Mesodermal cell (in vitro differentiated cells): ENCODE data around the gene BTBD8.

Experiments
- H3K27ac ChIP-seq: 2 replicates; pipeline ENCODE4 v1.7.0; 2013; ENCODE audit warnings: mild to moderate bottlenecking, low read depth, low read length, moderate library complexity; ENCODE audit not compliant: severe bottlenecking
- H3K36me3 ChIP-seq: 2 replicates; pipeline ENCODE4 v1.7.1; 2013; ENCODE audit warnings: mild to moderate bottlenecking, low read length, moderate library complexity; ENCODE audit not compliant: control insufficient read depth, insufficient read depth
- H3K4me1 ChIP-seq: one replicate; pipeline ENCODE4 v1.7.1; 2013; ENCODE audit warnings: mild to moderate bottlenecking, low read length; ENCODE audit not compliant: insufficient read depth, control insufficient read depth, poor library complexity, severe bottlenecking
- H3K4me3 ChIP-seq: 2 replicates; pipeline ENCODE4 v1.7.0; 2013; ENCODE audit warnings: low read length, control low read depth, mild to moderate bottlenecking; ENCODE audit not compliant: insufficient read depth, poor library complexity, severe bottlenecking; ENCODE audit errors: extremely low read depth
- H3K9me3 ChIP-seq: 2 replicates; pipeline ENCODE4 v1.7.1; 2013; ENCODE audit warnings: mild to moderate bottlenecking, low read length, moderate library complexity; ENCODE audit not compliant: control insufficient read depth
- WGBS, 2 experiments: methylation state at CpG; one replicate each; pipeline ENCODE4 v1.1.5; 2013; ENCODE audit warnings: missing lambda C conversion rate in 2 of 2; ENCODE audit not compliant: insufficient coverage in 2 of 2; 5-methylcytosine and 5-hydroxymethylcytosine counted together

The BTBD8 gene

GRCh38 chr1:92094090-92094489, 13.9 kb downstream of the BTBD8 start:
- Histone ChIP-seq H3K9me3 (no peaks in the 10 kb centered on the region), H3K27ac (no peak overlapping the region), H3K4me3 (no peak overlapping the region), H3K4me1 (no peaks in the 10 kb centered on the region), H3K36me3 (no peaks in the 10 kb centered on the region)
- WGBS, 2 experiments, result 90% methylated on average over 2 of the region's 2 CpGs; no CpG with 5 or more reads in 1 of the 2 experiments

- Histone ChIP-seq H3K36me3 (no peaks in the 10 kb centered on the region), H3K4me3 (no peak overlapping the region), H3K27ac (no peak overlapping the region), H3K9me3 (no peaks in the 10 kb centered on the region), H3K4me1 (no peaks in the 10 kb centered on the region)
- WGBS, 2 experiments, result no CpG with 5 or more reads among the region's 1 CpG
Observed at GRCh38 chr1:92094595-92094994, 14.4 kb downstream of the BTBD8 start.

GRCh38 chr1:92095874-92096273, 15.7 kb downstream of the BTBD8 start:
- Histone ChIP-seq H3K36me3 (no peaks in the 10 kb centered on the region), H3K27ac (no peak overlapping the region), H3K4me1 (no peaks in the 10 kb centered on the region), H3K9me3 (no peaks in the 10 kb centered on the region), H3K4me3 (no peak overlapping the region)
- WGBS, 2 experiments, result 86 to 99% methylated on average over 5 of the region's 5 CpGs

DNA sequence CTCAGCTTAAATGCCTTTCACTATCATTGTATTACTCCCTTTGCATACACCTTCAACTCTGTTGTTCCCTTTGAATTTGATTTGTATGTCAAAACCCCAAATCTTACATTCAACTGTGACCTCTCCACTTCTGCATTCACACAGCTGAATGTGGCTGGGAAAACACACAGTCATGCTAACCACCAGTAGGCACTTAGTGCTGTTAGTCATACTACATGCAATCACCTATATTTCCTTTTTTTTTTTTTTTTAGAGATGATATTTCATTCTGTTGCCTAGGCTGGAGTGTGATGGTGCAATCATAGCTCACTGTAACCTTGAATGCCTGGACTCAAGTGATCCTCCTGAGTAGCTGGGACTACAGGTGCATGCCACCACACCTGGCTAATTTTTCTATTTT, 16.2 kb downstream of the BTBD8 start:
- Histone ChIP-seq H3K4me1 (no peaks in the 10 kb centered on the region), H3K36me3 (no peaks in the 10 kb centered on the region), H3K9me3 (no peaks in the 10 kb centered on the region), H3K27ac (no peak overlapping the region), H3K4me3 (no peak overlapping the region)

DNA sequence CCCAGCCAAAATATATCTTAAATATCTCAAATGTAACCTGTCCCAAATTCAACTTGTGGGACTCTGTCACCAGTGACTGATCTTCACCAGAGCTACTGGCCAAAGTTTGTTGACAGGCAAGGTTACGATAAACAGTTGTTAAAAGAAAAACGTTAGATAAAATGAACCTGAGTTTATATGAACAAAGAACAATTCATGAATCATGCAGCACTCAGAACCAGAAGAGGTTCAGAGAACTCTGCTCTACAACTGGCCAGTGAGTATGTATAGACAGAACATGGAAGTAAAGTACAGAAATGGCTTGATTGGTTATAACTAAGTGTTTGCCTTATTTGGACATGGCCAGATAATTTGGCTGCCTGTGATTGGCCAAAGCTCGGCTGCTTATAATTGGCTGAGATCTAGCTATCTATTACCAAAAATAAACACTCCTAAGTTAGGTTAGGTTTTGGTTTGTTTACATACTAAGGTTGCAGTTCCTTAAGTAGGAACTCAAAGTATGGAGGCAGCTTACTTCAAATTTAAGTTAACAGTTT, 25.5 kb downstream of the BTBD8 start:
- H3K4me3 ChIP-seq, result no peak overlapping the region

DNA sequence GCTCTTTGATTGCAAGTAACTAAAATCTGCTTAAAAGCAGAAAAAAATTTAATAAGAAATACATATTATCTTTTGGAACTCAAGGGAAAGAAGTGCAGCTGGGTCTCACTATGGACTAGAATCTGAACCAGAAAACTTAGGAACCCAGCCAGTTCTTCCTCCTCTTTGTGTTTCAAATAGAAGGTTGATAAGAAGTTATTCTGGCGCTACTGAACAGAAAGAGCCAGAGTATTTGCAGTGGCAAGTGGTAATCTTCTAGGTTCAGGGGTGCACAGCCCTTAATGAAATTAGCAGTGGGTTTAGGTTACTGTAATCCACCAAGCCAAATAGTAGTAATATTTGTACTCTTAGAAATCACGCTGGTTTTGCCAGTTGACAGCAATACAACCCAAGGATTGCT, 28.5 kb downstream of the BTBD8 start:
- no peaks in the 10 kb centered on the region for H3K9me3 ChIP-seq
- no peaks in the 10 kb centered on the region for H3K36me3 ChIP-seq
- no CpG with 5 or more reads among the region's 2 CpGs for WGBS, 2 experiments
- no peaks in the 10 kb centered on the region for H3K4me1 ChIP-seq
- H3K4me3 ChIP-seq, result no peak overlapping the region
- no peak overlapping the region for H3K27ac ChIP-seq

More for the DNA sequence above, 25.5 kb downstream of the BTBD8 start:
- H3K9me3 ChIP-seq, result no peaks in the 10 kb centered on the region
- H3K4me1 ChIP-seq, result no peaks in the 10 kb centered on the region
- H3K36me3 ChIP-seq, result no peaks in the 10 kb centered on the region
- WGBS, 2 experiments, result 100% methylated on average over 1 of the region's 3 CpGs; no CpG with 5 or more reads in 1 of the 2 experiments
- H3K27ac ChIP-seq, result no peak overlapping the region

DNA sequence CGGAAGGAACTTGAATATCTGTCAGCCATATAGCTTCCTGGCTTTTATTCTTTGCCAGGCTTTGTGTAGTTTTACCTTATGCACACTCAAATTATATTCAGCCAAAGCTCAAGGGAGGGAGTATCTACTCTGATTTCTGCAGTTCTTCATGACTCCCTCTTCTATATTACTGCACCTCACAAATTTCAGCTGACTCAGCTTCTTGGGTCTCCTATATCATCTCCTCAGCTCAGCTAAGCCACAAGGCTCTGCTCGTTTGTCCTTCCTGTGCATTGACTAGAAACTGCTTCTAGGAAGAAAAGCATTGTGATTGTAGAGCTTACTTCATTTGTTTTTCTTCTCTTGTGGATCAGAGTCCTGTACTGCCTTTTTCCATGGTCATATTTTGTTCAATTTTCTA, 37.4 kb downstream of the BTBD8 start:
- 86% methylated on average over 1 of the region's 2 CpGs; no CpG with 5 or more reads in 1 of the 2 experiments for WGBS, 2 experiments
- no peaks in the 10 kb centered on the region for H3K9me3 ChIP-seq
- no peak overlapping the region for H3K27ac ChIP-seq
- H3K36me3 ChIP-seq, result no peaks in the 10 kb centered on the region
- no peak overlapping the region for H3K4me3 ChIP-seq
- no peaks in the 10 kb centered on the region for H3K4me1 ChIP-seq

DNA sequence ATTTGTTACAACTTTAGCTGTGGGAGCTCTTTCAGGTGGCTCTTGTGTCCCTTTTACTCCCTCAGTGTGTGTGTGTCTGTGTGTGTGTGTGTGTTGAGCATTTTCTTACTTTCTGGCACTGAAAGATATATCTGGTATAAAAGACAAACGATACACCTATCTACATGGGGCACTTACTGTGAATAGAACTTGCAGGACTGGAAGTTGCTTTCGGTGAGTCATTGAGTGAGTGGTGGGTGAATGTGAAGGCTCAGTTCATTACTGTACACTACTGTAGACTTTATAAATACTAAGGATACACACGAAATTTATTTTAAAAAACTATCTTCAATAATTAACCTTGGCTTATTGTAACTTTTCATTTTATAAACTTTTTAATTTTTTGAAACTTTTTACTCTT, 38.7 kb downstream of the BTBD8 start:
- H3K4me1 ChIP-seq, result peaks cover 1% of the 10 kb centered on the region
- H3K27ac ChIP-seq, result no peak overlapping the region
- no peaks in the 10 kb centered on the region for H3K36me3 ChIP-seq
- WGBS, 2 experiments, result no CpG with 5 or more reads among the region's 3 CpGs
- H3K4me3 ChIP-seq, result no peak overlapping the region
- no peaks in the 10 kb centered on the region for H3K9me3 ChIP-seq

DNA sequence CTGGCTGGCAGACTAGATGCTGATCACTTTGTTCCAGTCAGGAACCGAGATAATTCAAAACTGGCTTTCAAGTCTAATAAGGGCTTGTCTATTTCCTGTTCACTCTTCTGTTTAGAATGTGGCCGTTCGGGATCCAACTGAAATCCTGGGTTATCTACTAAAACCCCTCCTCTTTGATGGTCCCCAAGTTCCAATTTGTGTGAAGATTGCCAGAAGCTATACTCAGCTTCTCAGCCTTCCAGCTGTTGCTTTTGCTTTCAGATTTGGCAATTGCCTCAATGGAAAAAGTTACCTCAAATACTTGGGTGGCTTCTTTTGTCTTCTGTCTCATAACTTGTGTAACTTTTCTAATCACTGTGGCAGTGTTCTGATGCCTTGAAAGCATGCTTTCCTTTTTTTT, 43.7 kb downstream of the BTBD8 start:
- Histone ChIP-seq H3K4me3 (no peak overlapping the region), H3K27ac (peak overlapping the region; percentile 26), H3K9me3 (no peaks in the 10 kb centered on the region), H3K36me3 (no peaks in the 10 kb centered on the region), H3K4me1 (peaks cover 13% of the 10 kb centered on the region)
- 67 to 73% methylated on average over 2 to 3 of the region's 3 CpGs for WGBS, 2 experiments

- H3K36me3 ChIP-seq, result no peaks in the 10 kb centered on the region
- WGBS, 2 experiments, result 54 to 60% methylated on average over 2 to 3 of the region's 4 CpGs
- H3K4me3 ChIP-seq, result no peak overlapping the region
- H3K9me3 ChIP-seq, result no peaks in the 10 kb centered on the region
- H3K27ac ChIP-seq, result peak overlapping the region; percentile 68
- peaks cover 13% of the 10 kb centered on the region for H3K4me1 ChIP-seq
Observed at GRCh38 chr1:92125204-92125603, 45.1 kb downstream of the BTBD8 start.

DNA sequence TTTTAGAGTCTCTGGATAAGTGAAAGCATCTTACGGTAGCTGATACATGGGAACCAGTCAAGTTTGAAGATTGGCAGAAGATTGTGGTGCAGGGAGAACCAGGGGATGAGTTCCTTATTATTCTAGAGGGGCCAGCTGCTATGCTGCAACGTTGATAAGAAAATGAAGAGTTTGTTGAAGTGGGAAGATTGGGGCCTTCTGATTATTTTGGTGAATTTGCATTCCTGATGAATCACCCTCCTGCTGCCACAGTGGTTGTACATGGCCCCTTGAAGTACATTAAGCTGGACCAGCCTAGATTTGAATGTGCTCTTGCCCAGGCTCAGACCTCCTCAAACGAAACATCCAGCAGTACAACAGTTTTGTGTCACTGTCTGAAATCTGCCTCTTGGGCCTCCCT, 45.9 kb downstream of the BTBD8 start:
- Histone ChIP-seq H3K27ac (peak overlapping the region; percentile 0), H3K4me1 (peaks cover 13% of the 10 kb centered on the region)
- WGBS, 2 experiments, result 78 to 96% methylated on average over 3 of the region's 3 CpGs

More for the DNA sequence above, 45.9 kb downstream of the BTBD8 start:
- H3K9me3 ChIP-seq, result no peaks in the 10 kb centered on the region
- H3K36me3 ChIP-seq, result no peaks in the 10 kb centered on the region
- H3K4me3 ChIP-seq, result no peak overlapping the region
